GM12878 (cell line): ENCODE results near the gene ADAMTS19. TPM values are rescaled to one million over a fixed set of nuclear protein-coding genes. Genes with fewer than 3 reads are reported as not detected.
A peak's percentile ranks its signal among the peaks of the same experiment; 100 is the strongest.

Experiments used
- ATAC-seq: fragments of 200-7000 bp; cut with Tn5 transposase; 3 replicates; pipeline ENCODE4 v1.9.1; 2020; ENCODE audit warnings: mild to moderate bottlenecking, moderate library complexity
- Bru-seq: library from RNA; stranded (reverse); fragments of 400-500 nt; gene quantifications from one replicate; lab custom pipeline; 2021; lab: Mats Ljungman, UMichigan
- BruChase-seq, 2 experiments: library from RNA; stranded (reverse); fragments of 400-500 nt; gene quantifications; one replicate each; lab custom pipeline; 2021; lab: Mats Ljungman, UMichigan
- BruUV-seq: library from RNA; stranded (reverse); fragments of 400-500 nt; replicated peaks from 2 replicates; lab custom pipeline; 2021; lab: Mats Ljungman, UMichigan
- CTCF ChIA-PET: fragments of 300-600 bp; sonication (Branson Sonifier 250); formaldehyde crosslinking; extraction: SDS; loops from one replicate; lab custom pipeline; 2021; ENCODE audit warnings: inconsistent platforms; lab: Yijun Ruan, JAX
- POLR2A ChIA-PET: fragments of 350-600 bp; formaldehyde crosslinking; extraction: SDS; loops from one replicate; lab custom pipeline; 2021; ENCODE audit warnings: inconsistent platforms; lab: Charles Lee
- RAD21 ChIA-PET: fragments of 300-600 bp; sonication (Branson Sonifier 250); formaldehyde crosslinking; loops from one replicate; lab custom pipeline; 2023; ENCODE audit warnings: antibody characterized with exemption; ENCODE audit not compliant: unreplicated experiment; lab: Charles Lee
- SMC1A ChIA-PET: fragments of 300-600 bp; sonication (Branson Sonifier 250); formaldehyde crosslinking; loops from one replicate; lab custom pipeline; 2023; ENCODE audit not compliant: unreplicated experiment, uncharacterized antibody; lab: Charles Lee
- DNase-seq: peaks from one replicate; pipeline ENCODE4 v3.0.0-alpha.2; 2011; ENCODE audit warnings: low read depth, low spot score
- FAIRE-seq: peaks from 3 replicates; lab custom pipeline; 2011; peaks lifted over from hg19 to GRCh38; lab: Jason Lieb, UNC
- H2AFZ ChIP-seq: 2 replicates; pipeline ENCODE4 v1.6.0; 2011; ENCODE audit warnings: low read depth, low read length, control low read depth; ENCODE audit not compliant: control insufficient read depth
- H3K27ac ChIP-seq: 2 replicates; pipeline ENCODE4 v1.5.1; 2011; ENCODE audit warnings: control low read depth; ENCODE audit not compliant: control insufficient read depth, insufficient read depth
- H3K27me3 ChIP-seq, 2 experiments: replicated peaks in 1 of 2; 2 replicates each; pipeline versions ENCODE4 v1.6.0 to v1.6.1; 2011; ENCODE audit warnings: low read length in 1 of 2; ENCODE audit not compliant: control insufficient read depth in 2 of 2, insufficient read depth in 2 of 2
- H3K36me3 ChIP-seq, 2 experiments: 2 replicates each; pipeline ENCODE4 v1.5.1; 2011; ENCODE audit warnings: low read length in 1 of 2; ENCODE audit not compliant: control insufficient read depth in 2 of 2, insufficient read depth in 2 of 2
- H3K4me1 ChIP-seq: 2 replicates; pipeline ENCODE4 v1.6.1; 2011; ENCODE audit warnings: mild to moderate bottlenecking, low read length, moderate library complexity, mixed read lengths; ENCODE audit not compliant: control insufficient read depth, insufficient read depth
- H3K4me2 ChIP-seq: 2 replicates; pipeline ENCODE4 v1.6.0; 2011; ENCODE audit warnings: control low read depth; ENCODE audit not compliant: control insufficient read depth, insufficient read depth
- H3K4me3 ChIP-seq: fragments of 200-600 bp; sonication (generic); 2 replicates; pipeline ENCODE4 v1.5.1; 2016
- H3K79me2 ChIP-seq: 2 replicates; pipeline ENCODE4 v1.6.0; 2011; ENCODE audit warnings: low read length; ENCODE audit not compliant: control insufficient read depth, insufficient read depth
- H3K9ac ChIP-seq: 2 replicates; pipeline ENCODE4 v1.8.0; 2011; ENCODE audit warnings: low read length, control low read depth, mixed read lengths; ENCODE audit not compliant: control insufficient read depth, insufficient read depth
- H3K9me3 ChIP-seq: replicated peaks from 3 replicates; pipeline ENCODE4 v1.5.1; 2011; ENCODE audit warnings: mild to moderate bottlenecking, low read length; ENCODE audit not compliant: control insufficient read depth, insufficient read depth
- H4K20me1 ChIP-seq: 2 replicates; pipeline ENCODE4 v1.6.0; 2011; ENCODE audit not compliant: control insufficient read depth, insufficient read depth
- CBX3 ChIP-seq: fragments of 200-600 bp; sonication (generic); IDR thresholded peaks from 2 replicates; pipeline ENCODE4 v1.6.1; 2016; ENCODE audit warnings: low read depth, borderline replicate concordance
- ELK1 ChIP-seq: IDR thresholded peaks from 2 replicates; pipeline ENCODE4 v1.6.1; 2012; ENCODE audit warnings: low read depth, low read length, improper control_type of control experiment
- RBBP5 ChIP-seq: fragments of 200-600 bp; sonication (generic); conservative IDR thresholded peaks from 2 replicates; pipeline ENCODE4 v1.6.1; 2016
- YY1 ChIP-seq: IDR thresholded peaks from 2 replicates; pipeline ENCODE4 v1.6.1; 2011; ENCODE audit warnings: low read depth, mild to moderate bottlenecking, low read length
- ZNF207 ChIP-seq: fragments of 450-650 bp; IDR thresholded peaks from 2 replicates; pipeline ENCODE4 v1.6.1; 2014; ENCODE audit warnings: antibody characterized with exemption, mild to moderate bottlenecking, borderline replicate concordance
- ZNF274 ChIP-seq: IDR thresholded peaks from one replicate; pipeline ENCODE4 v1.8.0; 2011; ENCODE audit not compliant: insufficient read length, insufficient read depth
- WGBS: methylation state at CpG from one replicate; pipeline ENCODE4 v1.1.6; 2016; ENCODE audit warnings: low lambda C conversion rate; ENCODE audit not compliant: insufficient replicate concordance, insufficient coverage; ENCODE audit errors: missing lambda C conversion rate; 5-methylcytosine and 5-hydroxymethylcytosine counted together
- in situ Hi-C: fragments of 300-500 bp; cut with MboI; formaldehyde crosslinking; loops from 9 replicates; pipeline ENCODE4 v1.14.3; 2018; ENCODE audit warnings: mixed read lengths
- intact Hi-C: fragments of 100-400 bp; cut with micrococcal nuclease; formaldehyde crosslinking; loops from one replicate; pipeline ENCODE4 v1.14.2; 2022; ENCODE audit not compliant: unreplicated experiment
- long read RNA-seq, 2 experiments: library from polyadenylated mRNA; unstranded; transcript quantifications; one replicate each; pipeline ENCODE4 v2.0.0, GENCODE V29; 2019 to 2020
- polyA minus RNA-seq, 3 experiments: library from RNA; depleted of rRNA, polyadenylated mRNA; stranded (reverse); fragments of >200 nt; gene quantifications; 2 replicates each; pipeline ENCODE4 v1.2.3, GENCODE V29; 2011
- polyA plus RNA-seq, 11 experiments: library from polyadenylated mRNA; depleted of rRNA in 4 of 11; unstranded in 6 of 11; stranded (reverse) in 5 of 11; fragments of >200 nt; fragmentation: Nextera tagmentation in 4 of 11; fragmentation: Illumina TruSeq in 1 of 11; extraction: Ambion mirVana in 4 of 11; extraction: Trizol in 1 of 11; gene quantifications; 1 replicate in 1 of 11; 2 replicates in 10 of 11; pipeline versions ENCODE4 v1.2.1 to v1.2.3, GENCODE V29; 2011 to 2016; ENCODE audit warnings: inconsistent platforms in 2 of 11, missing spikeins in 2 of 11, low read depth in 1 of 11
- total RNA-seq, 4 experiments: library from RNA; depleted of rRNA in 3 of 4; stranded (reverse); fragments of >200 nt in 3 of 4; fragmentation: Illumina TruSeq in 1 of 4; extraction: Trizol in 1 of 4; gene quantifications; 2 replicates each; pipeline versions ENCODE4 v1.2.1 to v1.2.3, GENCODE V29; 2013 to 2021
- TF ChIP-seq, protein P1 (sequence below): IDR thresholded peaks from 2 replicates; pipeline ENCODE4 v1.6.1; 2011; ENCODE audit warnings: low read depth, mild to moderate bottlenecking, low read length, moderate library complexity, borderline replicate concordance; ENCODE audit errors: extremely low read depth

The ADAMTS19 gene
- not detected in 2 replicates for total RNA-seq (2013; cell fraction: nucleolus; rRNA removed)
- not detected in 2 replicates for total RNA-seq (2014; rRNA removed)
- not detected in 2 replicates for total RNA-seq (2014; rRNA removed; fragmentation: Illumina TruSeq; extraction: Trizol)
- not detected in 2 replicates for total RNA-seq (2021)
- not detected for polyA plus RNA-seq (2011; ENCODE audit: low read depth)
- polyA plus RNA-seq (2011; rRNA removed) = not detected in 2 replicates
- polyA plus RNA-seq (2011; cell fraction: cytosol; rRNA removed) = not detected in 2 replicates
- not detected in 2 replicates for polyA plus RNA-seq (2011; cell fraction: nucleus; rRNA removed)
- polyA plus RNA-seq (2012) = not detected in 2 replicates
- polyA plus RNA-seq (2014; fragmentation: Illumina TruSeq; extraction: Trizol) = not detected in 2 replicates
- not detected for polyA plus RNA-seq (2014; fragmentation: Nextera tagmentation; extraction: Ambion mirVana)
- polyA plus RNA-seq (2014; rRNA removed) = not detected in 2 replicates
- polyA plus RNA-seq (2016; fragmentation: Nextera tagmentation; extraction: Ambion mirVana) = not detected
- not detected in 2 replicates for polyA minus RNA-seq (2011; rRNA and poly(A)+ RNA removed)
- not detected in 2 replicates for polyA minus RNA-seq (2011; cell fraction: cytosol; rRNA and poly(A)+ RNA removed)
- polyA minus RNA-seq (2011; cell fraction: nucleus; rRNA and poly(A)+ RNA removed) = not detected in 2 replicates
- percentile 3 among the genes with signal in this experiment for Bru-seq, nascent RNA
- BruChase-seq, experiment 1, labeled RNA remaining after a 6-hour chase = percentile 7 among the genes with signal in this experiment
- BruChase-seq, experiment 2, labeled RNA remaining after a 2-hour chase = percentile 12 among the genes with signal in this experiment
- long read RNA-seq, experiment 1 = 0 reads
- long read RNA-seq, experiment 2, partial matches to known transcripts = 0 of 1 reads
- long read RNA-seq, experiment 2, other reads (novel, unspliced or antisense) = 1 of 1 reads

GRCh38 chr5:129459777-129460671 is at the start of gene ADAMTS19:
Gene ADAMTS19, plus strand, starts transcription at chr5:129460298. Its CDS starts 94 bp downstream, at chr5:129460392.
- peaks cover 6 to 14% of the 10 kb centered on the region in 2 experiments for H3K27me3 ChIP-seq
- in situ Hi-C loops = no loop called here
- TF ChIP-seq YY1 = no peak
- TF ChIP-seq ZNF274 = no peak
- TF ChIP-seq CBX3 = no peak
- TF ChIP-seq ELK1 = no peak
- no peak for TF ChIP-seq RBBP5
- no peak for TF ChIP-seq ZNF207
- TF ChIP-seq, protein P1, sequence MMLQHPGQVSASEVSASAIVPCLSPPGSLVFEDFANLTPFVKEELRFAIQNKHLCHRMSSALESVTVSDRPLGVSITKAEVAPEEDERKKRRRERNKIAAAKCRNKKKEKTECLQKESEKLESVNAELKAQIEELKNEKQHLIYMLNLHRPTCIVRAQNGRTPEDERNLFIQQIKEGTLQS = no peak
- TF ChIP-seq, all 136 proteins: peak for 0
- RAD21 ChIA-PET = no interaction called here
- intact Hi-C loops = no loop called here
- WGBS = 23% methylated on average over 46 of the region's 75 CpGs
- BruUV-seq = no TSS peak
- no peaks in the 10 kb centered on the region for H3K79me2 ChIP-seq
- H3K36me3 ChIP-seq = no peaks in the 10 kb centered on the region
- DNase-seq = no peak
- ATAC-seq = peak; percentile 42; the same call in 2 of the 3 replicates
- POLR2A ChIA-PET = no interaction called here
- H4K20me1 ChIP-seq = no peaks in the 10 kb centered on the region
- H2AFZ ChIP-seq = no peak within 1 kb of the TSS
- SMC1A ChIA-PET = no interaction called here
- CTCF ChIA-PET = no interaction called here
- no peak within 1 kb of the TSS for H3K9ac ChIP-seq
- H3K4me1 ChIP-seq = no peaks in the 10 kb centered on the region
- H3K27ac ChIP-seq = no peak within 1 kb of the TSS
- FAIRE-seq = no peak
- H3K9me3 ChIP-seq = no peaks in the 10 kb centered on the region
- H3K4me2 ChIP-seq = peak within 1 kb of the TSS; percentile 25; the same call in 1 of the 2 replicates
- no peak within 1 kb of the TSS for H3K4me3 ChIP-seq
